Ishikawa (cell line): ENCODE data around the gene RSU1.

ENCODE experiments used
- EP300 ChIP-seq: IDR thresholded peaks from 2 replicates; pipeline ENCODE4 v1.6.1; 2012; ENCODE audit warnings: borderline replicate concordance
- FOXM1 ChIP-seq: IDR thresholded peaks from 2 replicates; pipeline ENCODE4 v1.6.1; 2012; ENCODE audit warnings: low read depth, borderline replicate concordance
- MAX ChIP-seq: IDR thresholded peaks from 2 replicates; pipeline ENCODE4 v1.6.1; 2012
- RAD21 ChIP-seq: IDR thresholded peaks from 2 replicates; pipeline ENCODE4 v1.6.1; 2012; ENCODE audit warnings: low read depth
- REST ChIP-seq: IDR thresholded peaks from 2 replicates; pipeline ENCODE4 v1.6.1; 2012; ENCODE audit warnings: low read depth, mild to moderate bottlenecking
- TAF1 ChIP-seq: IDR thresholded peaks from 2 replicates; pipeline ENCODE4 v1.6.1; 2012; ENCODE audit warnings: low read depth, mild to moderate bottlenecking
- TEAD4 ChIP-seq: IDR thresholded peaks from 2 replicates; pipeline ENCODE4 v1.6.1; 2012
- ZBTB7A ChIP-seq: IDR thresholded peaks from 2 replicates; pipeline ENCODE4 v1.6.1; 2012; ENCODE audit warnings: low read depth

DNA sequence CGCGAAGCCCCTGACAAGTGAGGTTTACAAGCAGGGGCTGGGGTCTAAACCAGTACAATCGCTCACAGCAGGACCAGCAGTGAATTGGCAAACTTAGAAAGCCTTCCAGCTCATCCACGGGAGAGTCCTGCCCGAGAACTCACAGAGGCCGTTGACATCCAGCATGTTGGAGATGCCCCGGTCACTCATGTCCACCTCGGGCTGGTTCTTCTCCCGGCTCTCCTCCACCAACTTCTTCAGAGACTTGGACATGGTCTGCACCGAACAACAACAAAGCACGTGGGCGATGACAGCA, 447 bp downstream of the RSU1 start:
- TF ChIP-seq RAD21 (no peak), ZBTB7A (no peak), MAX (no peak), REST (no peak), EP300 (no peak), TAF1 (no peak), TEAD4 (no peak), FOXM1 (no peak)
